Measurements from ENCODE around the gene LITAF.
A peak's percentile ranks its signal among the peaks of the same experiment; 100 is the strongest.

Gene LITAF

GRCh38 chr16:11618107-11618717 is 31.5 kb upstream of the LITAF start:
- DNase-seq (ENCODE audit: low read depth in 1 of 2, low spot score in 1 of 2), result no peak
- no peaks in the 10 kb centered on the region for H3K27me3 ChIP-seq (ENCODE audit: insufficient read depth, poor library complexity, severe bottlenecking)
- TF ChIP-seq SPI1 (IDR thresholded peaks at IDR 0.05; ENCODE audit: borderline replicate concordance, low read depth) (no peak), POLR2AphosphoS5 (IDR thresholded peaks at IDR 0.05; ENCODE audit: low read depth) (no peak), GABPA (IDR thresholded peaks at IDR 0.05; ENCODE audit: low read depth) (no peak)
- TF ChIP-seq, protein P1, sequence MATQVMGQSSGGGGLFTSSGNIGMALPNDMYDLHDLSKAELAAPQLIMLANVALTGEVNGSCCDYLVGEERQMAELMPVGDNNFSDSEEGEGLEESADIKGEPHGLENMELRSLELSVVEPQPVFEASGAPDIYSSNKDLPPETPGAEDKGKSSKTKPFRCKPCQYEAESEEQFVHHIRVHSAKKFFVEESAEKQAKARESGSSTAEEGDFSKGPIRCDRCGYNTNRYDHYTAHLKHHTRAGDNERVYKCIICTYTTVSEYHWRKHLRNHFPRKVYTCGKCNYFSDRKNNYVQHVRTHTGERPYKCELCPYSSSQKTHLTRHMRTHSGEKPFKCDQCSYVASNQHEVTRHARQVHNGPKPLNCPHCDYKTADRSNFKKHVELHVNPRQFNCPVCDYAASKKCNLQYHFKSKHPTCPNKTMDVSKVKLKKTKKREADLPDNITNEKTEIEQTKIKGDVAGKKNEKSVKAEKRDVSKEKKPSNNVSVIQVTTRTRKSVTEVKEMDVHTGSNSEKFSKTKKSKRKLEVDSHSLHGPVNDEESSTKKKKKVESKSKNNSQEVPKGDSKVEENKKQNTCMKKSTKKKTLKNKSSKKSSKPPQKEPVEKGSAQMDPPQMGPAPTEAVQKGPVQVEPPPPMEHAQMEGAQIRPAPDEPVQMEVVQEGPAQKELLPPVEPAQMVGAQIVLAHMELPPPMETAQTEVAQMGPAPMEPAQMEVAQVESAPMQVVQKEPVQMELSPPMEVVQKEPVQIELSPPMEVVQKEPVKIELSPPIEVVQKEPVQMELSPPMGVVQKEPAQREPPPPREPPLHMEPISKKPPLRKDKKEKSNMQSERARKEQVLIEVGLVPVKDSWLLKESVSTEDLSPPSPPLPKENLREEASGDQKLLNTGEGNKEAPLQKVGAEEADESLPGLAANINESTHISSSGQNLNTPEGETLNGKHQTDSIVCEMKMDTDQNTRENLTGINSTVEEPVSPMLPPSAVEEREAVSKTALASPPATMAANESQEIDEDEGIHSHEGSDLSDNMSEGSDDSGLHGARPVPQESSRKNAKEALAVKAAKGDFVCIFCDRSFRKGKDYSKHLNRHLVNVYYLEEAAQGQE (IDR thresholded peaks at IDR 0.05; ENCODE audit: insufficient replicate concordance, low read depth), result no peak
- TF ChIP-seq, protein P2, sequence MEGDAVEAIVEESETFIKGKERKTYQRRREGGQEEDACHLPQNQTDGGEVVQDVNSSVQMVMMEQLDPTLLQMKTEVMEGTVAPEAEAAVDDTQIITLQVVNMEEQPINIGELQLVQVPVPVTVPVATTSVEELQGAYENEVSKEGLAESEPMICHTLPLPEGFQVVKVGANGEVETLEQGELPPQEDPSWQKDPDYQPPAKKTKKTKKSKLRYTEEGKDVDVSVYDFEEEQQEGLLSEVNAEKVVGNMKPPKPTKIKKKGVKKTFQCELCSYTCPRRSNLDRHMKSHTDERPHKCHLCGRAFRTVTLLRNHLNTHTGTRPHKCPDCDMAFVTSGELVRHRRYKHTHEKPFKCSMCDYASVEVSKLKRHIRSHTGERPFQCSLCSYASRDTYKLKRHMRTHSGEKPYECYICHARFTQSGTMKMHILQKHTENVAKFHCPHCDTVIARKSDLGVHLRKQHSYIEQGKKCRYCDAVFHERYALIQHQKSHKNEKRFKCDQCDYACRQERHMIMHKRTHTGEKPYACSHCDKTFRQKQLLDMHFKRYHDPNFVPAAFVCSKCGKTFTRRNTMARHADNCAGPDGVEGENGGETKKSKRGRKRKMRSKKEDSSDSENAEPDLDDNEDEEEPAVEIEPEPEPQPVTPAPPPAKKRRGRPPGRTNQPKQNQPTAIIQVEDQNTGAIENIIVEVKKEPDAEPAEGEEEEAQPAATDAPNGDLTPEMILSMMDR (IDR thresholded peaks at IDR 0.05; ENCODE audit: insufficient read depth, low read length), result no peak
- peak overlapping the region; percentile 30; the same call in 1 of the 2 replicates for H3K27ac ChIP-seq (replicated peaks)
- no peak overlapping the region for H3K4me3 ChIP-seq (replicated peaks; ENCODE audit: insufficient read depth, low read length)

- Histone ChIP-seq H3K4me3 (replicated peaks; ENCODE audit: insufficient read depth, low read length) (no peak overlapping the region), H3K27ac (replicated peaks) (no peak overlapping the region), H3K27me3 (ENCODE audit: insufficient read depth, poor library complexity, severe bottlenecking) (no peaks in the 10 kb centered on the region)
- no peak for DNase-seq (ENCODE audit: low read depth in 1 of 2, low spot score in 1 of 2)
- TF ChIP-seq, protein P2 (IDR thresholded peaks at IDR 0.05; ENCODE audit: insufficient read depth, low read length), result no peak
- TF ChIP-seq POLR2AphosphoS5 (IDR thresholded peaks at IDR 0.05; ENCODE audit: low read depth) (no peak), GABPA (IDR thresholded peaks at IDR 0.05; ENCODE audit: low read depth) (no peak), SPI1 (IDR thresholded peaks at IDR 0.05; ENCODE audit: borderline replicate concordance, low read depth) (no peak)
- TF ChIP-seq, protein P1 (IDR thresholded peaks at IDR 0.05; ENCODE audit: insufficient replicate concordance, low read depth), result no peak
These were observed 29.2 kb upstream of the LITAF start for GRCh38 chr16:11615748-11616447.

- TF ChIP-seq SPI1 (IDR thresholded peaks at IDR 0.05; ENCODE audit: borderline replicate concordance, low read depth) (no peak), GABPA (IDR thresholded peaks at IDR 0.05; ENCODE audit: low read depth) (no peak), POLR2AphosphoS5 (IDR thresholded peaks at IDR 0.05; ENCODE audit: low read depth) (no peak)
- TF ChIP-seq, protein P1 (IDR thresholded peaks at IDR 0.05; ENCODE audit: insufficient replicate concordance, low read depth), result no peak
- TF ChIP-seq, protein P2 (IDR thresholded peaks at IDR 0.05; ENCODE audit: insufficient read depth, low read length), result no peak
- no peak overlapping the region for H3K4me3 ChIP-seq (replicated peaks; ENCODE audit: insufficient read depth, low read length)
- H3K27ac ChIP-seq (replicated peaks), result peak overlapping the region; percentile 87; the same call in 1 of the 2 replicates
- no peaks in the 10 kb centered on the region for H3K27me3 ChIP-seq (ENCODE audit: insufficient read depth, poor library complexity, severe bottlenecking)
- DNase-seq (ENCODE audit: low read depth in 1 of 2, low spot score in 1 of 2), result no peak
These were observed 28.0 kb upstream of the LITAF start for GRCh38 chr16:11614587-11615175.
